NT2/D1 (cell line): Measurements from ENCODE around the gene PCAT6.

Source experiments
- DNase-seq: peaks from one replicate; pipeline ENCODE4 v3.0.0-alpha.2; 2011; ENCODE audit warnings: low read depth, low spot score
- H3K27me3 ChIP-seq: 2 replicates; pipeline ENCODE4 v1.6.0; 2011; ENCODE audit warnings: mild to moderate bottlenecking; ENCODE audit not compliant: insufficient read length, insufficient read depth
- H3K36me3 ChIP-seq: 2 replicates; pipeline ENCODE4 v1.6.1; 2011; ENCODE audit warnings: mild to moderate bottlenecking, low read length, mixed read lengths; ENCODE audit not compliant: insufficient read depth, insufficient read length
- H3K4me1 ChIP-seq: 2 replicates; pipeline ENCODE4 v1.5.1; 2011; ENCODE audit not compliant: insufficient read depth, insufficient read length
- H3K4me3 ChIP-seq: 2 replicates; pipeline ENCODE4 v1.5.1; 2011; ENCODE audit warnings: low read depth; ENCODE audit not compliant: insufficient read length
- H3K9ac ChIP-seq: 2 replicates; pipeline ENCODE4 v1.6.0; 2011; ENCODE audit warnings: low read depth; ENCODE audit not compliant: insufficient read length
- H3K9me3 ChIP-seq: 2 replicates; pipeline ENCODE4 v1.5.1; 2011; ENCODE audit warnings: mild to moderate bottlenecking, low read length; ENCODE audit not compliant: insufficient read depth
- SUZ12 ChIP-seq: IDR thresholded peaks from 2 replicates; pipeline ENCODE4 v1.6.1; 2011; ENCODE audit not compliant: insufficient read length, insufficient read depth; ENCODE audit errors: extremely low read depth
- YY1 ChIP-seq: IDR thresholded peaks from 2 replicates; pipeline ENCODE4 v1.6.1; 2011; ENCODE audit not compliant: insufficient read length, insufficient read depth
- ZNF274 ChIP-seq: IDR thresholded peaks from 2 replicates; pipeline ENCODE4 v1.6.1; 2011; ENCODE audit warnings: mild to moderate bottlenecking, low read depth, low read length

Gene PCAT6

GRCh38 chr1:202802998-202803932 is 7.5 kb upstream of the PCAT6 start:
- H3K9me3 ChIP-seq: no peaks in the 10 kb centered on the region
- no peak overlapping the region for H3K4me3 ChIP-seq
- peaks cover 3% of the 10 kb centered on the region for H3K27me3 ChIP-seq
- no peak for DNase-seq
- TF ChIP-seq SUZ12: no peak
- TF ChIP-seq YY1: no peak
- no peak for TF ChIP-seq ZNF274
- H3K36me3 ChIP-seq: peaks cover under 1% of the 10 kb centered on the region
- H3K9ac ChIP-seq: no peak overlapping the region
- no peaks in the 10 kb centered on the region for H3K4me1 ChIP-seq

- Histone ChIP-seq H3K9me3 (no peaks in the 10 kb centered on the region), H3K9ac (no peak overlapping the region), H3K27me3 (peaks cover 11% of the 10 kb centered on the region), H3K4me3 (no peak overlapping the region), H3K36me3 (no peaks in the 10 kb centered on the region), H3K4me1 (no peaks in the 10 kb centered on the region)
- no peak for TF ChIP-seq ZNF274
- TF ChIP-seq SUZ12: no peak
- no peak for TF ChIP-seq YY1
- no peak for DNase-seq
These were observed 6.6 kb upstream of the PCAT6 start for GRCh38 chr1:202804126-202804525.

- Histone ChIP-seq H3K9me3 (no peaks in the 10 kb centered on the region), H3K36me3 (no peaks in the 10 kb centered on the region), H3K9ac (peak overlapping the region; percentile 98), H3K4me3 (peak overlapping the region; percentile 93), H3K27me3 (peaks cover 31% of the 10 kb centered on the region), H3K4me1 (no peaks in the 10 kb centered on the region)
- DNase-seq: no peak
- TF ChIP-seq YY1: peak; percentile 44
- TF ChIP-seq SUZ12: no peak
These were observed 4.6 kb upstream of the PCAT6 start for GRCh38 chr1:202805886-202806844.

GRCh38 chr1:202806845-202807450 is 3.8 kb upstream of the PCAT6 start:
- no peaks in the 10 kb centered on the region for H3K36me3 ChIP-seq
- TF ChIP-seq SUZ12 (no peak), ZNF274 (no peak), YY1 (no peak)
- H3K9me3 ChIP-seq: no peaks in the 10 kb centered on the region
- H3K27me3 ChIP-seq: peaks cover 39% of the 10 kb centered on the region
- no peak for DNase-seq
- peak overlapping the region; percentile 98 for H3K9ac ChIP-seq
- H3K4me1 ChIP-seq: peaks cover 2% of the 10 kb centered on the region
- peak overlapping the region; percentile 93 for H3K4me3 ChIP-seq

GRCh38 chr1:202807451-202807925 is 3.3 kb upstream of the PCAT6 start:
- DNase-seq: no peak
- H3K4me1 ChIP-seq: peaks cover 8% of the 10 kb centered on the region

GRCh38 chr1:202807926-202808757 is 2.6 kb upstream of the PCAT6 start, which contains the start of gene KDM5B:
Gene KDM5B, minus strand, starts transcription at chr1:202808421. Its CDS starts 116 bp downstream, at chr1:202808305.
- no peaks in the 10 kb centered on the region for H3K9me3 ChIP-seq
- DNase-seq: no peak
- TF ChIP-seq SUZ12 (no peak), ZNF274 (no peak), YY1 (no peak)
- H3K4me1 ChIP-seq: peaks cover 10% of the 10 kb centered on the region
- no peaks in the 10 kb centered on the region for H3K36me3 ChIP-seq
- H3K9ac ChIP-seq: peak within 1 kb of the TSS; percentile 98
- peaks cover 43% of the 10 kb centered on the region for H3K27me3 ChIP-seq
- peak within 1 kb of the TSS; percentile 93 for H3K4me3 ChIP-seq

More at GRCh38 chr1:202807451-202807925, 3.3 kb upstream of the PCAT6 start:
- H3K9me3 ChIP-seq: no peaks in the 10 kb centered on the region
- H3K36me3 ChIP-seq: no peaks in the 10 kb centered on the region
- TF ChIP-seq SUZ12: no peak
- peak; percentile 41 for TF ChIP-seq YY1
- no peak for TF ChIP-seq ZNF274
- peaks cover 43% of the 10 kb centered on the region for H3K27me3 ChIP-seq
- H3K4me3 ChIP-seq: peak overlapping the region; percentile 93
- H3K9ac ChIP-seq: peak overlapping the region; percentile 98
